A549 treated with Hydrocortisone at 1 μM for 4 hours (cell line): ENCODE data around the gene NFIA. TPM values are rescaled to one million over a fixed set of nuclear protein-coding genes. Genes with fewer than 3 reads are reported as not detected.

Source experiments
- total RNA-seq: library from RNA; stranded (reverse); fragments of 200-300 nt; extraction: Qiagen RNA extraction; gene quantifications from 5 replicates; pipeline ENCODE4 v1.2.3, GENCODE V29; 2022

The NFIA gene
- 7.0 to 9.8 TPM (median 8.0 TPM) in 5 replicates for total RNA-seq

DNA sequence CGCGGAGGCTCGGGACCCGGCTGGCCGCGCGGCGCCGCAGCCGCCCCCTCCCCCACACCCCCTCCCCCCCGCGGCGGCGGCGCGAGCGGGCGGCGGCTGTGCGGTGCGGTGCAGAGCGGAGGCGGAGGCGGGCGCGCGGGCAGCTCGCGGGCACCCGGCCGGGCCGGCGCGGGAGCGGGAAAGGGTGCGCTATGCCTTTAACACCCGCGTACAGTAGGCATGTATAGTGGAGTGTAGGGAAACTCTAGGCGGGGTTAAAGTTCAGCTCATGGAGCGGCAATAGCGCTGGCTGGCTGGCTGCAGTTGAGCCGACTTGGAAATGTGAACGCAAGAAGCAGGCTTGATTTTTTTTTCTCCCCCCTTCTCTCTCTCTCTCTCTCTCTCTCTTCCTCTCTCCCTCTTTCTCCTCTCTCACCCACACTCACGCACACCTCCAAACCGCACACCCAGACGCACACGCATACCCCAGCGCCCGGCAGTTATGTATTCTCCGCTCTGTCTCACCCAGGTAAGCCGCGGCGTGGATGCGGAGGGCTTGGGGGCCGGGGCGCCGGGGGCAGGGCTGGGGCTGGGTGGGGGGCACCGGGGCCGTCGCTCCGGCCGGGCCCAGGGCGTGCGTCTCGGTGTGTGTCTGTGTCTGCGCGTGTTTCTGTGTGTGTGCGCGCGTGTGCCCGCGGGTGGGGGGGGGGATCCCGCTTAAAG, at the start of gene NFIA:
NFIA (plus strand) TSS at position 251 of the 702 bp plus-strand sequence.

